SKM-1 (cell line): ENCODE data around the gene LAMA2.

Experiments used
- DNase-seq: peaks from one replicate; lab custom pipeline; 2025; ENCODE audit not compliant: unreplicated experiment; lab: John Stamatoyannopoulos, UW

The LAMA2 gene

DNA sequence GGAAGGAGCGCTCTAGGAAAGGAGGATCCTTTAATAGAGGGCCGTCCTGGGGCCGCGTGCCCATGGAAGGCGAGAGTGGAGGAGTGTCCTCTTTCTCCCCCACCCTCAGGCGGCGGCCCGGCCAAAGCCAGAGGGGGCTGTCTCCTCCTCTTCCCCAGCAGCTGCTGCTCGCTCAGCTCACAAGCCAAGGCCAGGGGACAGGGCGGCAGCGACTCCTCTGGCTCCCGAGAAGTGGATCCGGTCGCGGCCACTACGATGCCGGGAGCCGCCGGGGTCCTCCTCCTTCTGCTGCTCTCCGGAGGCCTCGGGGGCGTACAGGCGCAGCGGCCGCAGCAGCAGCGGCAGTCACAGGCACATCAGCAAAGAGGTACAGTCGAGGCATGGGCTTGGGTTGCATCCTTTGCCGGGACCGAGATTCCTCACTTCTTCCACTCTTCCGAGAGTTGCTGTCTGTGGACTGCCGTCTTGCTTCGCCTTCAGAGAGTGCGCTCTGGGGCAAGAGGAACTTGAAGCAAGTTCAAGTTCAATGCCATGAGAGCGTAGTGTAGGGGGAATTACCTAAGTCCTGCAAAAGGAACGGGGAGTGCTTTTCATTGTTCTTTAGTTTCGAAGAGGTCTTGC, at the start of gene LAMA2:
LAMA2 (plus strand) TSS at position 148 of the 621 bp plus-strand sequence; CDS start at position 256, 108 bp downstream.
- no peak for DNase-seq

DNA sequence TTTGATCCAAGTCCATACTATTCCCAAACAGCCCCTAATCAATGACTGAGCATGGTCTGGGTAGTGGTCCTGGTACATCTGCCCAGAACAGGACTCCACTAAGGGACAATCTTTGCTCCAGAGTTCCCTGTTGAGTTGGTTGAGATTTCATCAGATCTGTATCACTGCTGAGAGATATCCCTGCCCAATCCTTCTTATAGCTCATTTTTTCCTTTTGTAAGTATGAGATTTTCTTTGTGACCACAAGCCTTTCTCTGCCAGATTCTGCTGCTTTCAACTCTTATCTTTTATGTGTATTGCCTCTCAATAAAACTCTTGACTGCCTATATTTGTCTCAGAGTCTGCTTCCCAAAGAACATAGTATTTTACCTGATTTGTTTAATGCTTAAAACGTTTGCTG, 46.2 kb upstream of the LAMA2 start:
- DNase-seq: no peak

DNA sequence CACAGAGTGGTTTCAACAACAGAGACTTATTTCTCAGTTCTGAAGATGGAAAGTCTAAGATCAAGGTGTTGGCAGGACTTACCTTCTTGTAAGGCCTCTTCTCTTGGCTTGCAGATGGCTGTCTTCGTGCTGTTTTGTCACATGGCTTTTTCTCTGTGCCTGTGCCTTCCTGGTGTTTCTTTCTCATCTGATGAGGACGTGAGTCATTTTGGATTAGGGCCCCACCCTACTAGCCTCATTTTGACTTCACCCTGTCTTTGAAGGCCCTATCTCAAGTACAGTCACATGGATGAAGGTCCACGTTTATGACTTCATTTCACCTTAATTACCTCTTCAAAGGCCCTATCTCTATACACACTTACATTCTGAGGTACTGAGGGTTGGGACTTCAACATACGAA, 41.4 kb upstream of the LAMA2 start:
- DNase-seq: no peak

DNA sequence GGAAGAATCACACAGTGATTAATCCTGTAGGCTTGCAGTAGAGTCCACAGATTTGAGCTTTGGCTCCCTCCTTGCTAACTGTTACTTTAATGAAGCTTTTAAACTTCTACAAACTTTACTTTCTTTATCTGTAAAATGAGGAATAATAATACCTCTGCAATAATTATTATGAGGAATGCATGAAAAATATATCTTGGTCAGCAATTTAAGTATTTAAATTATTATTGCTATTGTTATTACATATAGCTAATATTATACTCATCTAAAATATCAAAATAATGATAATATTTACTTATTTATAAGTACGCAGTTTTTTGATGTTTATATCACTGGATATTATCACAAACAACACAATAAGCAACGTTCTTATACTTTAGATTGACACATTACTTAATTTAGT, 38.3 kb upstream of the LAMA2 start:
- no peak for DNase-seq

- DNase-seq: no peak
Observed at GRCh38 chr6:128847431-128848210, 35.3 kb upstream of the LAMA2 start.

DNA sequence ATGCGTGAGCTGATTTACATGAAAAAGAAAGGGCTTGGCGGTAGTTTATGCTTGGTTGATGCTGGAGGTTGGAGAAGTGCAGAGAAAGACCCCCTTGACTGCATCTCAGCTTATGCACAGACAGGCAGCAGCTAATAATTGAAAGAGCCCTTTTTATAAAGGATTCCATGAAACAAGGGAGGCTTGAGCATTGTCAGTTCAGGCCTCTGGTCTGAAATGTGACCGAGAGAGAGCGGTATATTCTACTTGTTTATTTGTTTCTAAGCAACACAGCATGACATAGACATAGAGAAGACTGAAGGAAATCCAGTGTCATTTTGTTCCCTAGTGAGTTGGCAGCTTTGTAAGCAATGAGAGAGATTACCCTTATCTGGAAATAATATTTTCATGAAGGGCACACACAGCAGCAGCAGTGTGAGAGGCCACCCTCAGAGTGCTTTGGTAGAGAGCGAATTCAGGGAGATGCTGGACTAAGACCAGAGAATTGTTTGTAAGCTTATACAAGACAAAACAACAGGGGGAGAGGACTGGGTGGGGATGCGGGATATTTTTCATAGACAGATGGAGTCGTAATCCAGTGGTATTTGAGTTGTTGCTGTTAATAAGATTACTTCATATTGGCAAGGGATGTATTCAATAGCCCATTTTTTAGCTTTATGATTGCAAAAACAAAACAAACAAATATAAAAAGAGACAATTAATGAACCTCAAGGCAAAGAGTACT, 34.6 kb upstream of the LAMA2 start:
- DNase-seq: no peak

DNA sequence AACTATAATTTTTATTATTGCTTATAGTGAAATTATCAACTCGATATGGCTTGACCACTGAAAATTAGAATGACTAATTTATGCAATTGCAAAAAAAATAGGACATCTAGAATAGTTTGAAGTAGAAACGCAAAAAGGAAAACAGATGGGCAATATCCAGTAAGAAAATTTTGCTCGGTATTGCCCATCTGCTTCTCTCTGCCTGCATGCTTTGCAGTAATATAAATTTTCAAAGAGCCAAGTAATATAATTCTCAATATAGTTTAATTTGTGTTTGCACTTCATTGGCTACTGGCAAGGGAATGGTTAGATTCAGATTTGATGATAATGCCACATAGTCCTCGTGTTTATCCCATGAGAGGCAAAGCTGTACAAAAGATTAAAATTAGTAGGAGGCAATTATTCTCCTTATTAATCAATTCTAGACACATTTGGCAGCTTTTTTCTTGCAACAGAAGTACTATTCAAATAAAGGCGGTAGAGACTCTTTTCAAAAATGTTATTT, 27.3 kb upstream of the LAMA2 start:
- no peak for DNase-seq

DNA sequence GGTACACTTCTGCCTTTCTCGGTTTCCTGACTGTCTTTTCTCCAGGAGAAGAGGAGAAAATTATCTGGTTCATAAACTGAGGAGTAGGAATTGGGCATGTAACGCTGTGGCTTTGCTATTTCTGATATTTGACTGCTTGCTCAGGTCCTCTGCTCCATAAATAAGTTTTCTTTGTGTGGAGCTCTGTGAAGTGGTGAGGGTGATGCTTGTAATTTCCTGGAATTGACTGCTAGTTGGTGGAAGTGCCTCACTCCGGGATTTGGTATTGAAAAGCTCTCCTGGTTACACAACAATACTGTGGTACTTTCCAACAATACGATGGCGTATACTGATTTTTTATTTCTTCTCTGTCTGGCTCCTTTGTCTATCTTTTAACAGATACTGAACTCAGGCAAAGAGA, 25.1 kb upstream of the LAMA2 start:
- DNase-seq: no peak

GRCh38 chr6:128860782-128861181, 22.2 kb upstream of the LAMA2 start:
- DNase-seq: no peak

GRCh38 chr6:128863983-128864382, 19.0 kb upstream of the LAMA2 start:
- no peak for DNase-seq

GRCh38 chr6:128870746-128871145, 12.2 kb upstream of the LAMA2 start:
- DNase-seq: no peak

- no peak for DNase-seq
Observed at GRCh38 chr6:128874863-128875262, 8.1 kb upstream of the LAMA2 start.

GRCh38 chr6:128882560-128882959, 378 bp upstream of the LAMA2 start:
- no peak for DNase-seq

- no peak for DNase-seq
Observed at GRCh38 chr6:128883906-128884305, 968 bp downstream of the LAMA2 start.

DNA sequence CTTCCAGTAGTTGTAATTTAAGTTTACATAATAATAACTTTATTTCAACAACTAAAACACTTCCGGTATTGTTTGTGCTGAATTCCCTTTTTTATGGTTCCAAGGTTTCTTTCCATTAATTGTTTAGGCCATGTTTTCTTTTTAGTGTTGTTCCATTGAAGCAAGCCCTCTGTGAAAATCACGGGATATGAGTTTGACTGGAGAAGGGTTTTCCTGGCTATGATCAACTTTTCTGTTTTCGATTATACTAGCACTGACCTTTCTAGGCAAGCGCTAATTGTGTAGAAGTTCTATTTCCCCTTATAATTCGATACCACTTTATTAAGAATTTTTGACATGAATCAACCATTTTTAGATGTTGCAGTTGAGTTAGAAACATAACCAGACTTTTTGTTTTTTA, 2.4 kb downstream of the LAMA2 start:
- no peak for DNase-seq

GRCh38 chr6:128886706-128887105, 3.8 kb downstream of the LAMA2 start:
- DNase-seq: no peak

DNA sequence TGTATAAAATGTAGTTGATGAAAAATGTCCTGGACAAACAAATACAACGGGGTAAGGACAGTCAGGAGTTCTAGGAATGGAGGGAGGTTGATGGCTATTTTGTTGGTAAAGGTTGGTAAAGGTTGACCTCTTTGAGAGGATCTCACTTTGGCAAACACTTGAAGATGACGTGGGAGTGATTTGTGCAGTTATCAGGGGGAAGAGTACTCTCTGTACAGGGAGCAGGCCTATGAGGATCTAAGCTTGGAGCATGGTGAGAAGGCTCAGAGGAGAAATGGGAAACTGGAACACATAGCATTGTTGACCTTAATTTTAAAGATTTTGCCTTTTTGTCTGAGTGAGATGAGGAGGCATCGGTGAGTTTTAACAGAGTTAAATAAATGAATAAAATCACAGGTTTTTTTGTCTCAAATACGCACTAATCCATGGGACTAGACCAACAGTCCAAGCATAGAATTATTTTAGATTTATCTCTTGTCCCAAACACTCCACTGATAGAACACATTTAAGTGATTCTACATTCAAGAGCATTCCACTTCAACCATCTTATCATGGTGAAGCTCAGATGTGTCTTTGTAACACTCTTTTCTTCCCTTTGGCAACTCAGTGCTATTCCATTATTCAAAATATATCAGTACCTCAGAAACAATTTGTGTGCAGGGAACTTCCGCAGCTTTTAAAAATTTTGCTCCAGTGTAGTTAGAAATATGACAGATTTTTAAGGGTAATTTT, 5.7 kb downstream of the LAMA2 start:
- no peak for DNase-seq

DNA sequence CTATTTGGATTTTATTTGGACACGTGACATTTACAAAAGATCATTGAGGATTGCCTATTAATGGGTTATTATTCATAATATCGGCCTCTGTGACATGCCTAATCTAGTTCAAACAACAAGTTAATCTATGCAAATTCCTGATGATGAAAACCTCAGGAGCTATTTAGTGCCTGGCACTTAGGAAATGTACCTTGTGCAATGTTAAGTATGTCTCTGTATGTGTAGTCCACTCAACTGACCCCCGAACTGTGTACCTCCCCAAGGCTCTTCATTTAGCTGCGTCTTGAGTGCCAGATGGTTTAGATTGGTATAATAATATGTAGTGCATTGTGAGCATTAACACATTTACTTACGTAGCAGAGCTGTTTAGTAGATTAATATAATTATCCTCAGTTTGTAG, 6.9 kb downstream of the LAMA2 start:
- DNase-seq: no peak

GRCh38 chr6:128892079-128892478, 9.1 kb downstream of the LAMA2 start:
- no peak for DNase-seq

GRCh38 chr6:128899341-128900050, 16.6 kb downstream of the LAMA2 start:
- DNase-seq: no peak

GRCh38 chr6:128903715-128904114, 20.8 kb downstream of the LAMA2 start:
- no peak for DNase-seq
